Inflammatory macrophage treated with lipopolysaccharide for 1 hour (primary cell): ENCODE results near the gene MON2.
"Not testable (repeated sequence)": the region's sequence is repeated elsewhere in the genome, so short reads cannot be mapped to it uniquely, and the experiment has no call there.

Source experiments
- DNase-seq, 2 donors: peaks; one replicate each; pipeline ENCODE4 v3.0.0-alpha.2; 2020 to 2022

Gene MON2

GRCh38 chr12:62466594-62467491 lies at the start of gene MON2:
Gene MON2, plus strand, starts transcription at chr12:62466826. Its CDS starts 382 bp downstream, at chr12:62467208.
- DNase-seq, result peak; percentile 86 to 92

GRCh38 chr12:62426089-62426488 lies 40.5 kb upstream of the MON2 start:
- no peak for DNase-seq

GRCh38 chr12:62429457-62429856 lies 37.2 kb upstream of the MON2 start:
- no peak for DNase-seq

GRCh38 chr12:62434494-62435302 lies 31.9 kb upstream of the MON2 start:
- peak; percentile 21 to 38 for DNase-seq

GRCh38 chr12:62435303-62436163 lies 31.1 kb upstream of the MON2 start:
- peak; percentile 27 to 64 for DNase-seq

- no peak for DNase-seq
Measured at GRCh38 chr12:62436164-62436503, 30.5 kb upstream of the MON2 start.

- peak; percentile 15 to 81 for DNase-seq
Measured at GRCh38 chr12:62438098-62438692, 28.4 kb upstream of the MON2 start.

- DNase-seq, result no peak
Measured at GRCh38 chr12:62446754-62447452, 19.7 kb upstream of the MON2 start.

GRCh38 chr12:62448436-62448835 lies 18.2 kb upstream of the MON2 start:
- DNase-seq, result no peak

GRCh38 chr12:62455429-62455828 lies 11.2 kb upstream of the MON2 start:
- DNase-seq, result not testable (repeated sequence)

- no peak for DNase-seq
Measured at GRCh38 chr12:62458626-62459025, 8.0 kb upstream of the MON2 start.

GRCh38 chr12:62459976-62460375 lies 6.7 kb upstream of the MON2 start:
- DNase-seq, result no peak

- DNase-seq, result not testable (repeated sequence)
Measured at GRCh38 chr12:62461171-62461837, 5.3 kb upstream of the MON2 start.

- DNase-seq, result not testable (repeated sequence)
Measured at GRCh38 chr12:62463252-62463651, 3.4 kb upstream of the MON2 start.

GRCh38 chr12:62466018-62466593 lies 520 bp upstream of the MON2 start:
- peak; percentile 41 to 54 for DNase-seq

GRCh38 chr12:62468397-62468796 lies 1.8 kb downstream of the MON2 start:
- DNase-seq, result no peak

- DNase-seq, result no peak
Measured at GRCh38 chr12:62468935-62469334, 2.3 kb downstream of the MON2 start.

GRCh38 chr12:62469704-62470103 lies 3.1 kb downstream of the MON2 start:
- DNase-seq, result no peak

GRCh38 chr12:62471734-62472133 lies 5.1 kb downstream of the MON2 start:
- no peak for DNase-seq

GRCh38 chr12:62472472-62472871 lies 5.8 kb downstream of the MON2 start:
- no peak for DNase-seq
